GM12878 (cell line): ENCODE data around the gene KIF12. TPM values are rescaled to one million over a fixed set of nuclear protein-coding genes. Genes with fewer than 3 reads are reported as not detected.

ENCODE experiments used
- ATAC-seq: fragments of 200-7000 bp; cut with Tn5 transposase; 3 replicates; pipeline ENCODE4 v1.9.1; 2020; ENCODE audit warnings: mild to moderate bottlenecking, moderate library complexity
- BruUV-seq: library from RNA; stranded (reverse); fragments of 400-500 nt; replicated peaks from 2 replicates; lab custom pipeline; 2021; lab: Mats Ljungman, UMichigan
- CTCF ChIA-PET: fragments of 300-600 bp; sonication (Branson Sonifier 250); formaldehyde crosslinking; extraction: SDS; loops from one replicate; lab custom pipeline; 2021; ENCODE audit warnings: inconsistent platforms; lab: Yijun Ruan, JAX
- POLR2A ChIA-PET: fragments of 350-600 bp; formaldehyde crosslinking; extraction: SDS; loops from one replicate; lab custom pipeline; 2021; ENCODE audit warnings: inconsistent platforms; lab: Charles Lee
- RAD21 ChIA-PET: fragments of 300-600 bp; sonication (Branson Sonifier 250); formaldehyde crosslinking; loops from one replicate; lab custom pipeline; 2023; ENCODE audit warnings: antibody characterized with exemption; ENCODE audit not compliant: unreplicated experiment; lab: Charles Lee
- SMC1A ChIA-PET: fragments of 300-600 bp; sonication (Branson Sonifier 250); formaldehyde crosslinking; loops from one replicate; lab custom pipeline; 2023; ENCODE audit not compliant: unreplicated experiment, uncharacterized antibody; lab: Charles Lee
- DNase-seq: peaks from one replicate; pipeline ENCODE4 v3.0.0-alpha.2; 2011; ENCODE audit warnings: low read depth, low spot score
- FAIRE-seq: peaks from 3 replicates; lab custom pipeline; 2011; peaks lifted over from hg19 to GRCh38; lab: Jason Lieb, UNC
- H2AFZ ChIP-seq: 2 replicates; pipeline ENCODE4 v1.6.0; 2011; ENCODE audit warnings: low read depth, low read length, control low read depth; ENCODE audit not compliant: control insufficient read depth
- H3K27ac ChIP-seq: 2 replicates; pipeline ENCODE4 v1.5.1; 2011; ENCODE audit warnings: control low read depth; ENCODE audit not compliant: control insufficient read depth, insufficient read depth
- H3K27me3 ChIP-seq, 2 experiments: replicated peaks in 1 of 2; 2 replicates each; pipeline versions ENCODE4 v1.6.0 to v1.6.1; 2011; ENCODE audit warnings: low read length in 1 of 2; ENCODE audit not compliant: control insufficient read depth in 2 of 2, insufficient read depth in 2 of 2
- H3K36me3 ChIP-seq, 2 experiments: 2 replicates each; pipeline ENCODE4 v1.5.1; 2011; ENCODE audit warnings: low read length in 1 of 2; ENCODE audit not compliant: control insufficient read depth in 2 of 2, insufficient read depth in 2 of 2
- H3K4me1 ChIP-seq: 2 replicates; pipeline ENCODE4 v1.6.1; 2011; ENCODE audit warnings: mild to moderate bottlenecking, low read length, moderate library complexity, mixed read lengths; ENCODE audit not compliant: control insufficient read depth, insufficient read depth
- H3K4me2 ChIP-seq: 2 replicates; pipeline ENCODE4 v1.6.0; 2011; ENCODE audit warnings: control low read depth; ENCODE audit not compliant: control insufficient read depth, insufficient read depth
- H3K4me3 ChIP-seq: fragments of 200-600 bp; sonication (generic); 2 replicates; pipeline ENCODE4 v1.5.1; 2016
- H3K79me2 ChIP-seq: 2 replicates; pipeline ENCODE4 v1.6.0; 2011; ENCODE audit warnings: low read length; ENCODE audit not compliant: control insufficient read depth, insufficient read depth
- H3K9ac ChIP-seq: 2 replicates; pipeline ENCODE4 v1.8.0; 2011; ENCODE audit warnings: low read length, control low read depth, mixed read lengths; ENCODE audit not compliant: control insufficient read depth, insufficient read depth
- H3K9me3 ChIP-seq: replicated peaks from 3 replicates; pipeline ENCODE4 v1.5.1; 2011; ENCODE audit warnings: mild to moderate bottlenecking, low read length; ENCODE audit not compliant: control insufficient read depth, insufficient read depth
- H4K20me1 ChIP-seq: 2 replicates; pipeline ENCODE4 v1.6.0; 2011; ENCODE audit not compliant: control insufficient read depth, insufficient read depth
- DPF2 ChIP-seq: fragments of 450-650 bp; IDR thresholded peaks from 2 replicates; pipeline ENCODE4 v1.6.1; 2017; ENCODE audit warnings: mild to moderate bottlenecking
- HCFC1 ChIP-seq: fragments of 150-350 bp; IDR thresholded peaks from 2 replicates; pipeline ENCODE4 v1.6.1; 2014; ENCODE audit warnings: low read length
- NBN ChIP-seq: fragments of 450-650 bp; IDR thresholded peaks from 2 replicates; pipeline ENCODE4 v1.6.1; 2016
- SIN3A ChIP-seq: IDR thresholded peaks from 2 replicates; pipeline ENCODE4 v1.6.1; 2012; ENCODE audit warnings: low read depth, low read length, improper control_type of control experiment
- STAT3 ChIP-seq: IDR thresholded peaks from 2 replicates; pipeline ENCODE4 v1.6.1; 2011; ENCODE audit warnings: low read depth, low read length, improper control_type of control experiment
- ZNF24 ChIP-seq: fragments of 450-650 bp; IDR thresholded peaks from 2 replicates; pipeline ENCODE4 v1.6.1; 2017; ENCODE audit warnings: antibody characterized with exemption, mild to moderate bottlenecking
- WGBS: methylation state at CpG from one replicate; pipeline ENCODE4 v1.1.6; 2016; ENCODE audit warnings: low lambda C conversion rate; ENCODE audit not compliant: insufficient replicate concordance, insufficient coverage; ENCODE audit errors: missing lambda C conversion rate; 5-methylcytosine and 5-hydroxymethylcytosine counted together
- in situ Hi-C: fragments of 300-500 bp; cut with MboI; formaldehyde crosslinking; loops from 9 replicates; pipeline ENCODE4 v1.14.3; 2018; ENCODE audit warnings: mixed read lengths
- intact Hi-C: fragments of 100-400 bp; cut with micrococcal nuclease; formaldehyde crosslinking; loops from one replicate; pipeline ENCODE4 v1.14.2; 2022; ENCODE audit not compliant: unreplicated experiment
- polyA plus RNA-seq, 11 experiments: library from polyadenylated mRNA; depleted of rRNA in 4 of 11; unstranded in 6 of 11; stranded (reverse) in 5 of 11; fragments of >200 nt; fragmentation: Nextera tagmentation in 4 of 11; fragmentation: Illumina TruSeq in 1 of 11; extraction: Ambion mirVana in 4 of 11; extraction: Trizol in 1 of 11; gene quantifications; 1 replicate in 1 of 11; 2 replicates in 10 of 11; pipeline versions ENCODE4 v1.2.1 to v1.2.3, GENCODE V29; 2011 to 2016; ENCODE audit warnings: inconsistent platforms in 2 of 11, missing spikeins in 2 of 11, low read depth in 1 of 11
- total RNA-seq, 4 experiments: library from RNA; depleted of rRNA in 3 of 4; stranded (reverse); fragments of >200 nt in 3 of 4; fragmentation: Illumina TruSeq in 1 of 4; extraction: Trizol in 1 of 4; gene quantifications; 2 replicates each; pipeline versions ENCODE4 v1.2.1 to v1.2.3, GENCODE V29; 2013 to 2021
- TF ChIP-seq, protein P1 (sequence below): fragments of 450-650 bp; IDR thresholded peaks from 2 replicates; pipeline ENCODE4 v1.6.1; 2017; ENCODE audit warnings: mild to moderate bottlenecking, moderate library complexity
- TF ChIP-seq, protein P2 (sequence below), 3 experiments: IDR thresholded peaks in 2 of 3; conservative IDR thresholded peaks in 1 of 3; 2 replicates each; pipeline ENCODE4 v1.5.1; 2011; ENCODE audit warnings: low read depth in 3 of 3, low read length in 3 of 3, mild to moderate bottlenecking in 3 of 3, control low read depth in 2 of 3, moderate library complexity in 2 of 3, inconsistent platforms in 1 of 3, mixed read lengths in 1 of 3; ENCODE audit not compliant: control insufficient read depth in 2 of 3, insufficient read depth in 1 of 3; ENCODE audit errors: extremely low read depth in 1 of 3

KIF12 gene
- total and polyA plus RNA-seq, 10 of the 15 experiments (the other 5 are each of a cell fraction or from before 2014, with no cell fraction given), result not detected

DNA sequence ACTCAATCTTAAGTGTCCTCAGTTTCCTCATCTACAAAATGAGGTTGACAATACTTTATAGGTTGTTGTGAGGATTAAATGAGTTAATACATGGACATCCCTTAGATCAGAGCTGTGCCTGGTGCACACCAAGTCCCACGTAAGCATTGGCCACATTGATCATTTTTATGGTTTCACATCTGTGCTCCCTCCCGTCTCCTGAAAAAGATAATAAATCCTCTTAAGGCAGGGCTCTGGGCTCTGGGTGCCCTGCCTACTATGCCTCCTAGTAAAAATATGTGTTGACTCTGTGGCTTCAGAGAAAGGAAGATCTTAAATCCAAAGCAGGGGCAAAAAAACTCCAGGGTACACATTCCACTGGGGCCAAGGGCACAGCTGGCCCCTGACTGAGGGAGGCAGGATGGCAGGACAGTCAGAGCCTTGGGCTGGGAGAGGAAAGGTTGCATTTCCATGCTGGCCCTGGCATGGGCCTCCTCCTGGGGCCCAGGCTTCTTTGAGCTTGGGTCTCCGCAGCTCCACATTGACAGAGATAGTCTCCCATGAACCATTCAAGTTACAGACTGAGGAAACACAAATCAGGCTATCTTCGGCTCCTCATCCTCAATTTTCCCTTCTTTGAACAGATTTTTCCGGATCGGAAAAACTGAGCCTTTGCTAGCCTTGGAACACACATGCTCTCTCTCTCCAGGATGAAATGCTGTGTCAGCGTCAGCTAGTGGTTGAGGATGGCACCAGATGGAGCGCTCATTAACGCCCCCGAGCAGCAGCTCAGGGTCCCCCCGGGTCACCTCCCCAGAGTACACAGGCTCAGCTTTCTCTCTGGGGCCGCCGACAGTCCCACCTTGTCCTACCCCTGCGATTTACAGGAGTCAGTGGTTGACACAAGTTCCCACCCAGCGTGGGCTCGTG lies 22.4 kb upstream of the KIF12 start:
- Histone ChIP-seq H3K4me2 (no peak overlapping the region), H3K9ac (no peak overlapping the region), H2AFZ (no peak overlapping the region), H3K36me3 (no peaks in the 10 kb centered on the region), H3K4me3 (no peak overlapping the region), H3K79me2 (no peaks in the 10 kb centered on the region), H3K4me1 (no peaks in the 10 kb centered on the region), H3K9me3 (no peaks in the 10 kb centered on the region), H3K27me3 (peaks cover 0 to 3% of the 10 kb centered on the region in 2 experiments; a peak in 2 of 4 replicates), H3K27ac (no peak overlapping the region)
- POLR2A ChIA-PET, result no interaction called here
- DNase-seq (no peak), ATAC-seq (no peak)
- in situ Hi-C loops (no loop called here), intact Hi-C loops (no loop called here)
- no TSS peak for BruUV-seq
- WGBS, result 19% methylated on average over 16 of the region's 16 CpGs
- TF ChIP-seq NBN (no peak), HCFC1 (no peak), DPF2 (no peak), STAT3 (no peak), ZNF24 (no peak), SIN3A (no peak)
- TF ChIP-seq, protein P1, sequence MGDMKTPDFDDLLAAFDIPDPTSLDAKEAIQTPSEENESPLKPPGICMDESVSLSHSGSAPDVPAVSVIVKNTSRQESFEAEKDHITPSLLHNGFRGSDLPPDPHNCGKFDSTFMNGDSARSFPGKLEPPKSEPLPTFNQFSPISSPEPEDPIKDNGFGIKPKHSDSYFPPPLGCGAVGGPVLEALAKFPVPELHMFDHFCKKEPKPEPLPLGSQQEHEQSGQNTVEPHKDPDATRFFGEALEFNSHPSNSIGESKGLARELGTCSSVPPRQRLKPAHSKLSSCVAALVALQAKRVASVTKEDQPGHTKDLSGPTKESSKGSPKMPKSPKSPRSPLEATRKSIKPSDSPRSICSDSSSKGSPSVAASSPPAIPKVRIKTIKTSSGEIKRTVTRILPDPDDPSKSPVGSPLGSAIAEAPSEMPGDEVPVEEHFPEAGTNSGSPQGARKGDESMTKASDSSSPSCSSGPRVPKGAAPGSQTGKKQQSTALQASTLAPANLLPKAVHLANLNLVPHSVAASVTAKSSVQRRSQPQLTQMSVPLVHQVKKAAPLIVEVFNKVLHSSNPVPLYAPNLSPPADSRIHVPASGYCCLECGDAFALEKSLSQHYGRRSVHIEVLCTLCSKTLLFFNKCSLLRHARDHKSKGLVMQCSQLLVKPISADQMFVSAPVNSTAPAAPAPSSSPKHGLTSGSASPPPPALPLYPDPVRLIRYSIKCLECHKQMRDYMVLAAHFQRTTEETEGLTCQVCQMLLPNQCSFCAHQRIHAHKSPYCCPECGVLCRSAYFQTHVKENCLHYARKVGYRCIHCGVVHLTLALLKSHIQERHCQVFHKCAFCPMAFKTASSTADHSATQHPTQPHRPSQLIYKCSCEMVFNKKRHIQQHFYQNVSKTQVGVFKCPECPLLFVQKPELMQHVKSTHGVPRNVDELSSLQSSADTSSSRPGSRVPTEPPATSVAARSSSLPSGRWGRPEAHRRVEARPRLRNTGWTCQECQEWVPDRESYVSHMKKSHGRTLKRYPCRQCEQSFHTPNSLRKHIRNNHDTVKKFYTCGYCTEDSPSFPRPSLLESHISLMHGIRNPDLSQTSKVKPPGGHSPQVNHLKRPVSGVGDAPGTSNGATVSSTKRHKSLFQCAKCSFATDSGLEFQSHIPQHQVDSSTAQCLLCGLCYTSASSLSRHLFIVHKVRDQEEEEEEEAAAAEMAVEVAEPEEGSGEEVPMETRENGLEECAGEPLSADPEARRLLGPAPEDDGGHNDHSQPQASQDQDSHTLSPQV, result no peak
- TF ChIP-seq, protein P2, sequence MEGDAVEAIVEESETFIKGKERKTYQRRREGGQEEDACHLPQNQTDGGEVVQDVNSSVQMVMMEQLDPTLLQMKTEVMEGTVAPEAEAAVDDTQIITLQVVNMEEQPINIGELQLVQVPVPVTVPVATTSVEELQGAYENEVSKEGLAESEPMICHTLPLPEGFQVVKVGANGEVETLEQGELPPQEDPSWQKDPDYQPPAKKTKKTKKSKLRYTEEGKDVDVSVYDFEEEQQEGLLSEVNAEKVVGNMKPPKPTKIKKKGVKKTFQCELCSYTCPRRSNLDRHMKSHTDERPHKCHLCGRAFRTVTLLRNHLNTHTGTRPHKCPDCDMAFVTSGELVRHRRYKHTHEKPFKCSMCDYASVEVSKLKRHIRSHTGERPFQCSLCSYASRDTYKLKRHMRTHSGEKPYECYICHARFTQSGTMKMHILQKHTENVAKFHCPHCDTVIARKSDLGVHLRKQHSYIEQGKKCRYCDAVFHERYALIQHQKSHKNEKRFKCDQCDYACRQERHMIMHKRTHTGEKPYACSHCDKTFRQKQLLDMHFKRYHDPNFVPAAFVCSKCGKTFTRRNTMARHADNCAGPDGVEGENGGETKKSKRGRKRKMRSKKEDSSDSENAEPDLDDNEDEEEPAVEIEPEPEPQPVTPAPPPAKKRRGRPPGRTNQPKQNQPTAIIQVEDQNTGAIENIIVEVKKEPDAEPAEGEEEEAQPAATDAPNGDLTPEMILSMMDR (IDR thresholded peaks at IDR 0.05 in 2 of 3, conservative IDR thresholded peaks at IDR 0.05 in 1 of 3; ENCODE audit: control insufficient read depth in 2 of 3, extremely low read depth in 1 of 3, insufficient read depth in 1 of 3, low read depth in 3 of 3, low read length in 3 of 3), result no peak
- TF ChIP-seq, all 136 proteins: peak for 0
- FAIRE-seq, result no peak
- ChIA-PET SMC1A (no interaction called here), RAD21 (no interaction called here), CTCF (interaction anchor here (1.2 kb wide), 1 partner anchor 12 kb away, joined by 3 read pairs; no protein-coding TSS in a partner anchor)
- no peaks in the 10 kb centered on the region for H4K20me1 ChIP-seq
